IMR-90 (cell line): Measurements from ENCODE around the gene ARID3C. TPM values are rescaled to one million over a fixed set of nuclear protein-coding genes. Genes with fewer than 3 reads are reported as not detected.

ENCODE experiments used
- ATAC-seq: fragments of 200-7000 bp; cut with Tn5 transposase; 2 replicates; pipeline ENCODE4 v1.9.1; 2020; ENCODE audit warnings: low read depth, mild to moderate bottlenecking, moderate library complexity
- BruUV-seq: library from RNA; stranded (reverse); fragments of 400-500 nt; replicated peaks from 2 replicates; lab custom pipeline; 2021; lab: Mats Ljungman, UMichigan
- CTCF ChIA-PET: fragments of 300-600 bp; formaldehyde crosslinking; extraction: SDS; loops from one replicate; lab custom pipeline; 2021; ENCODE audit warnings: antibody characterized with exemption; lab: Yijun Ruan, JAX
- POLR2A ChIA-PET: fragments of 300-600 bp; sonication (Branson Sonifier 250); formaldehyde crosslinking; loops from one replicate; lab custom pipeline; 2022; ENCODE audit warnings: antibody characterized with exemption; ENCODE audit not compliant: unreplicated experiment; lab: Charles Lee
- DNase-seq: peaks from one replicate; pipeline ENCODE4 v3.0.0; 2013
- H2AFZ ChIP-seq: replicated peaks from 2 replicates; pipeline ENCODE3; 2013; ENCODE audit warnings: low read length, mild to moderate bottlenecking; ENCODE audit not compliant: poor library complexity
- H2AK5ac ChIP-seq: 2 replicates; pipeline ENCODE4 v1.6.1; 2013; ENCODE audit warnings: low read depth, low read length, inconsistent platforms
- H2AK9ac ChIP-seq: replicated peaks from 2 replicates; pipeline ENCODE3; 2013; ENCODE audit warnings: mild to moderate bottlenecking, low read depth, low read length, moderate library complexity; ENCODE audit not compliant: poor library complexity
- H2BK120ac ChIP-seq: 2 replicates; pipeline ENCODE4 v1.6.1; 2013; ENCODE audit warnings: low read depth, low read length, inconsistent platforms
- H2BK15ac ChIP-seq: 3 replicates; pipeline ENCODE4 v1.6.1; 2013; ENCODE audit warnings: low read depth, low read length, inconsistent platforms
- H2BK20ac ChIP-seq: 2 replicates; pipeline ENCODE4 v1.6.1; 2013; ENCODE audit warnings: low read depth, mild to moderate bottlenecking, inconsistent platforms, low read length, moderate library complexity
- H2BK5ac ChIP-seq: 2 replicates; pipeline ENCODE4 v1.6.1; 2013; ENCODE audit warnings: mild to moderate bottlenecking, low read depth, low read length, inconsistent platforms; ENCODE audit not compliant: poor library complexity, severe bottlenecking
- H3K14ac ChIP-seq: replicated peaks from 2 replicates; pipeline ENCODE4 v1.6.1; 2013; ENCODE audit warnings: low read depth, low read length, inconsistent platforms
- H3K18ac ChIP-seq: 2 replicates; pipeline ENCODE4 v1.6.1; 2013; ENCODE audit warnings: low read depth, low read length, control low read depth
- H3K23ac ChIP-seq: 2 replicates; pipeline ENCODE4 v1.6.1; 2013; ENCODE audit warnings: low read depth, low read length, inconsistent platforms
- H3K27ac ChIP-seq: 2 replicates; pipeline ENCODE4 v1.5.1; 2013; ENCODE audit warnings: mild to moderate bottlenecking, control low read depth, low read length; ENCODE audit not compliant: insufficient read depth
- H3K27me3 ChIP-seq: 2 replicates; pipeline ENCODE4 v1.6.1; 2013; ENCODE audit warnings: low read length; ENCODE audit not compliant: control insufficient read depth, insufficient read depth
- H3K36me3 ChIP-seq: 2 replicates; pipeline ENCODE4 v1.6.1; 2013; ENCODE audit warnings: low read length, mixed read lengths; ENCODE audit not compliant: control insufficient read depth, insufficient read depth
- H3K4ac ChIP-seq: 2 replicates; pipeline ENCODE4 v1.6.1; 2013; ENCODE audit warnings: low read depth, low read length, inconsistent platforms
- H3K4me1 ChIP-seq: 2 replicates; pipeline ENCODE4 v1.6.1; 2013; ENCODE audit warnings: low read length, mixed read lengths; ENCODE audit not compliant: control insufficient read depth, insufficient read depth
- H3K4me2 ChIP-seq: 2 replicates; pipeline ENCODE4 v1.6.1; 2013; ENCODE audit warnings: low read depth, mild to moderate bottlenecking, control low read depth, low read length, moderate library complexity
- H3K4me3 ChIP-seq: 2 replicates; pipeline ENCODE4 v1.5.1; 2013; ENCODE audit warnings: low read depth, mild to moderate bottlenecking, control low read depth, low read length, moderate library complexity; ENCODE audit not compliant: insufficient read depth
- H3K56ac ChIP-seq: 2 replicates; pipeline ENCODE4 v1.6.1; 2013; ENCODE audit warnings: low read length, inconsistent platforms; ENCODE audit not compliant: insufficient read depth; ENCODE audit errors: extremely low read depth
- H3K79me1 ChIP-seq, 2 experiments: 2 replicates each; pipeline ENCODE4 v1.6.1; 2013; ENCODE audit warnings: low read length in 2 of 2, inconsistent platforms in 1 of 2, low read depth in 1 of 2
- H3K9ac ChIP-seq: 2 replicates; pipeline ENCODE4 v1.6.1; 2013; ENCODE audit warnings: low read depth, low read length, control low read depth
- H3K9me1 ChIP-seq: 2 replicates; pipeline ENCODE4 v1.6.1; 2013; ENCODE audit warnings: low read length, inconsistent platforms; ENCODE audit not compliant: insufficient read depth
- H3K9me3 ChIP-seq: 2 replicates; pipeline ENCODE4 v1.6.1; 2013; ENCODE audit warnings: low read length; ENCODE audit not compliant: control insufficient read depth, insufficient read depth
- H4K20me1 ChIP-seq: 2 replicates; pipeline ENCODE4 v1.6.1; 2013; ENCODE audit warnings: low read length, inconsistent platforms; ENCODE audit not compliant: insufficient read depth
- H4K5ac ChIP-seq: 2 replicates; pipeline ENCODE4 v1.6.1; 2013; ENCODE audit warnings: mild to moderate bottlenecking, low read depth, low read length, control low read depth
- H4K8ac ChIP-seq, 2 experiments: 2 replicates each; pipeline ENCODE4 v1.6.1; 2013; ENCODE audit warnings: low read depth in 2 of 2, low read length in 2 of 2, control low read depth in 1 of 2, inconsistent platforms in 1 of 2
- H4K91ac ChIP-seq: 2 replicates; pipeline ENCODE4 v1.6.1; 2013; ENCODE audit warnings: low read depth, low read length, inconsistent platforms; ENCODE audit not compliant: insufficient read depth
- CHD1 ChIP-seq: IDR thresholded peaks from 2 replicates; pipeline ENCODE4 v1.6.1; 2012; ENCODE audit warnings: low read depth, low read length, improper control_type of control experiment
- NFE2L2 ChIP-seq: fragments of 150-350 bp; IDR thresholded peaks from 2 replicates; pipeline ENCODE4 v1.6.1; 2016; ENCODE audit warnings: low read depth, mild to moderate bottlenecking, low read length
- WGBS, 2 experiments: methylation state at CpG; one replicate each; pipeline versions ENCODE4 v1.1.5 to v1.1.7; 2013; ENCODE audit warnings: missing lambda C conversion rate in 2 of 2; ENCODE audit not compliant: insufficient read length in 1 of 2; ENCODE audit errors: extremely low coverage in 2 of 2; 5-methylcytosine and 5-hydroxymethylcytosine counted together
- dilution Hi-C: fragments of 300-500 bp; cut with HindIII; formaldehyde crosslinking; loops from one replicate; pipeline ENCODE4 v1.14.3; 2018; ENCODE audit warnings: low sequenced_read_pairs; ENCODE audit not compliant: unreplicated experiment
- in situ Hi-C: fragments of 300-500 bp; cut with MboI; formaldehyde crosslinking; loops from 3 replicates; pipeline ENCODE4 v1.14.3; 2019; ENCODE audit warnings: low sequenced_read_pairs, inconsistent platforms, mixed read lengths
- intact Hi-C: fragments of 100-400 bp; cut with micrococcal nuclease; formaldehyde crosslinking; loops from 2 replicates; pipeline ENCODE4 v1.10.0; 2022
- polyA plus RNA-seq, 3 experiments: library from polyadenylated mRNA; depleted of rRNA; stranded (reverse); fragments of >200 nt; gene quantifications; 2 replicates each; pipeline ENCODE4 v1.2.3, GENCODE V29; 2012; ENCODE audit warnings: low replicate concordance in 1 of 3
- total RNA-seq: library from RNA; depleted of rRNA; stranded (reverse); fragments of >200 nt; gene quantifications from 2 replicates; pipeline ENCODE4 v1.2.3, GENCODE V29; 2012
- TF ChIP-seq, protein P1 (sequence below): conservative IDR thresholded peaks from 2 replicates; pipeline ENCODE4 v1.5.1; 2012; ENCODE audit warnings: mild to moderate bottlenecking, low read depth, low read length, improper control_type of control experiment

ARID3C gene
- total and polyA plus RNA-seq, 2 of the 4 experiments (the other 2 are of a cell fraction), result 0.07 TPM; not detected in 1

DNA sequence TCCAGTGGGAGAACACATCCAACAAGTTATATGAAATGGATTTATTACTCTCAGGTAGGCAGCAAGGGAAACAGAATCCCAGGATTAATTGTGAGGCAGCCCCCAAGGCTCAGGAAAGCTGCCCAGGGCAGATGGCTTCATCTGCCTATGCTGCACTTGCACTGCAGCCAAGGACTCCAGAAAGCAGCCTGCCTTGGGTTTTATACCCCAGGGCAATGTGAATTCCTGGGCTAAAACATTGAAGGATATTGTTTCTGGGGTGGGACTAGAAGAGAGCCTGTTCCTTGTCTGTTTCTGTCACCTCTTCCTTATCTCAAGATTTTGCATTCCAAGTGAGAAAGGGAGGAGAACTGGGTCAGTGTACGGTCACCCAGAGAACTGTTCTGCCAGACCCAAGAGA lies 42.4 kb upstream of the ARID3C start:
- H3K56ac ChIP-seq, result no peak overlapping the region
- in situ Hi-C loops, result no loop called here
- CTCF ChIA-PET, result no interaction called here

More for the DNA sequence above, 42.4 kb upstream of the ARID3C start:
- Histone ChIP-seq H4K20me1 (peaks cover 6% of the 10 kb centered on the region), H3K4me3 (no peak overlapping the region), H3K27me3 (no peaks in the 10 kb centered on the region), H4K5ac (no peak overlapping the region), H3K9me1 (peaks cover 5% of the 10 kb centered on the region), H4K8ac (no peak overlapping the region), H3K18ac (no peak overlapping the region), H2BK15ac (no peak overlapping the region), H4K91ac (no peak overlapping the region), H3K79me1 (peaks cover 48 to 55% of the 10 kb centered on the region in 2 experiments), H3K23ac (no peak overlapping the region), H3K9ac (no peak overlapping the region), H3K4ac (no peak overlapping the region), H3K36me3 (peaks cover 3% of the 10 kb centered on the region; the same call in 1 of the 2 replicates), H2AFZ (no peak overlapping the region), H3K27ac (no peak overlapping the region), H3K4me1 (no peaks in the 10 kb centered on the region), H2BK5ac (no peak overlapping the region), H2BK20ac (no peak overlapping the region), H3K14ac (no peak overlapping the region), H2AK9ac (no peak overlapping the region), H3K4me2 (no peak overlapping the region), H2BK120ac (no peak overlapping the region), H3K9me3 (no peaks in the 10 kb centered on the region), H2AK5ac (no peak overlapping the region)
- intact Hi-C loops, result no loop called here
- DNase-seq, result no peak
- no TSS peak for BruUV-seq
- POLR2A ChIA-PET, result no interaction called here
- TF ChIP-seq, protein P1, sequence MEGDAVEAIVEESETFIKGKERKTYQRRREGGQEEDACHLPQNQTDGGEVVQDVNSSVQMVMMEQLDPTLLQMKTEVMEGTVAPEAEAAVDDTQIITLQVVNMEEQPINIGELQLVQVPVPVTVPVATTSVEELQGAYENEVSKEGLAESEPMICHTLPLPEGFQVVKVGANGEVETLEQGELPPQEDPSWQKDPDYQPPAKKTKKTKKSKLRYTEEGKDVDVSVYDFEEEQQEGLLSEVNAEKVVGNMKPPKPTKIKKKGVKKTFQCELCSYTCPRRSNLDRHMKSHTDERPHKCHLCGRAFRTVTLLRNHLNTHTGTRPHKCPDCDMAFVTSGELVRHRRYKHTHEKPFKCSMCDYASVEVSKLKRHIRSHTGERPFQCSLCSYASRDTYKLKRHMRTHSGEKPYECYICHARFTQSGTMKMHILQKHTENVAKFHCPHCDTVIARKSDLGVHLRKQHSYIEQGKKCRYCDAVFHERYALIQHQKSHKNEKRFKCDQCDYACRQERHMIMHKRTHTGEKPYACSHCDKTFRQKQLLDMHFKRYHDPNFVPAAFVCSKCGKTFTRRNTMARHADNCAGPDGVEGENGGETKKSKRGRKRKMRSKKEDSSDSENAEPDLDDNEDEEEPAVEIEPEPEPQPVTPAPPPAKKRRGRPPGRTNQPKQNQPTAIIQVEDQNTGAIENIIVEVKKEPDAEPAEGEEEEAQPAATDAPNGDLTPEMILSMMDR, result no peak
- TF ChIP-seq CHD1, result no peak
- TF ChIP-seq NFE2L2, result no peak
- no peak for ATAC-seq
- dilution Hi-C loops, result no loop called here
- no CpG with 5 or more reads among the region's 1 CpG for WGBS, 2 experiments
